GM18507 (cell line): ENCODE measurements around the gene FGD2.
A peak's percentile ranks its signal among the peaks of the same experiment; 100 is the strongest.

Experiments used
- DNase-seq: peaks from one replicate; pipeline ENCODE4 v3.0.0; 2011; ENCODE audit warnings: low read depth; ENCODE audit not compliant: insufficient read length; ENCODE audit errors: extremely low spot score
- FAIRE-seq: peaks from 2 replicates; lab custom pipeline; 2011; peaks lifted over from hg19 to GRCh38; lab: Jason Lieb, UNC

The FGD2 gene, protein sequence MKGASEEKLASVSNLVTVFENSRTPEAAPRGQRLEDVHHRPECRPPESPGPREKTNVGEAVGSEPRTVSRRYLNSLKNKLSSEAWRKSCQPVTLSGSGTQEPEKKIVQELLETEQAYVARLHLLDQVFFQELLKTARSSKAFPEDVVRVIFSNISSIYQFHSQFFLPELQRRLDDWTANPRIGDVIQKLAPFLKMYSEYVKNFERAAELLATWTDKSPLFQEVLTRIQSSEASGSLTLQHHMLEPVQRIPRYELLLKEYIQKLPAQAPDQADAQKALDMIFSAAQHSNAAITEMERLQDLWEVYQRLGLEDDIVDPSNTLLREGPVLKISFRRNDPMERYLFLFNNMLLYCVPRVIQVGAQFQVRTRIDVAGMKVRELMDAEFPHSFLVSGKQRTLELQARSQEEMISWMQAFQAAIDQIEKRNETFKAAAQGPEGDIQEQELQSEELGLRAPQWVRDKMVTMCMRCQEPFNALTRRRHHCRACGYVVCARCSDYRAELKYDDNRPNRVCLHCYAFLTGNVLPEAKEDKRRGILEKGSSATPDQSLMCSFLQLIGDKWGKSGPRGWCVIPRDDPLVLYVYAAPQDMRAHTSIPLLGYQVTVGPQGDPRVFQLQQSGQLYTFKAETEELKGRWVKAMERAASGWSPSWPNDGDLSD

DNA sequence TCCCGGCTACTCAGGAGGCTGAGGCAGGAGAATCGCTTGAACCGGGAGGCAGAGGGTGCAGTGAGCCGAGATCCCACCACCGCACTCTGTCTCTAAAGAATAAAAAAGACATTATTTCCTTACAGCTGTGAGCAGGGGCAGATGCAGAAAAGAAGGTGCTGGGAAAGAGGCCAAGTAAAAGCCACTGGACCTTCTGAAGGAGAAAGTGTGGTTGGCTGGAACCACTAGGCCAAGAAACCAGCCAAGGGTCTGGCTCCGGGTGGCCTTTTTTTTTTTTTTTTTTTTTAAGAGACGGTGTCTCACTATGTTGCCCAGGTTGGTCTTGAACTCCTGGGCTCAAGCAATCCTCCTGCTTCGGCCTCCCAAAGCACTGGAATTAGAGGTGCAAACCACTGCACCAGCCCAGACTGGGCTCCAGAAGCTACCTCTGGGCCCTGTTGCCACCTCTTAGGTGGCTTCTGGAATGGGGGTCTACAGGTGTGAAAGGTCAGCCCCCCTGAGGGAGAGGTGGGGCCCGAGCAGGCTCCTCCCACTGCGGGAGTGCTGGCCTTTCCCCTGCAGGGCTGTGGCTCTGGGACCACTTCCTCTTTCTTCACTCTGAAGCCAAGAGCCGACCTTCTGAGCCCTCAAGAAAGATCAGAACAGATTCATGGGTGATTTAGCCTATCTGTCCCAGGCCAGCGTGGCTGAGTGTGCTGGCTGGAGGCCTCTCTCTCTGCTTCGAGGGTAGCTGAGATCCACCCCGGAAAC is at the start of gene FGD2:
FGD2 (plus strand) TSS at position 595 of the 750 bp plus-strand sequence. CDS start 163 bp downstream, outside the sequence.
- DNase-seq: peak; percentile 77
- peak; percentile 90 for FAIRE-seq

GRCh38 chr6:36955671-36956445 is 49.6 kb upstream of the FGD2 start:
- no peak for DNase-seq
- no peak for FAIRE-seq

- FAIRE-seq (no peak), DNase-seq (no peak)
These were observed 49.0 kb upstream of the FGD2 start for GRCh38 chr6:36956446-36956820.

DNA sequence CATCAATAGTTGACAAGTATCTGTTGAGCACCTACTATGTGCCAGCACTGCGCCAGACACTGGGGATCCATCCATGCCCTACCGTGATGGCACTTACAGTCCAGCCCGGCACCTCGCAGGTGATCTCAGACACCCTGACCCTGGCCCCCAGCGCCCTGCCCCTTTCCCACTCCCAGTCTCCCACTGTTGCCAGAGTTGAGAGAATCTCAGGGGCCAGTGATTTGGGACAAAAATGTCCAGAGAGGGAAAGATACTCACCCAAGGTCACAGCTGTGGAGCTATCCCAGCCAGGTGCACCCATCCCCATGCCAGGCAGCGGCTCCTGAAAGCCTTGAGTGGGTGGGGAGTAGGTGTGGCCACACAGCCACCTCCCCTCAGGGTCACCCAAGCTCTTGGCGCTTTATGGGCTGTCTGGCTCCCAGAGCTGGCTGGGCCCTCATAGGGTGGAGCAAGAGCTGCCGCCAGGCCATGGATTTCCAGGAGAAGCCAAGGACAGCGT is 47.6 kb upstream of the FGD2 start:
- FAIRE-seq (no peak), DNase-seq (no peak)

DNA sequence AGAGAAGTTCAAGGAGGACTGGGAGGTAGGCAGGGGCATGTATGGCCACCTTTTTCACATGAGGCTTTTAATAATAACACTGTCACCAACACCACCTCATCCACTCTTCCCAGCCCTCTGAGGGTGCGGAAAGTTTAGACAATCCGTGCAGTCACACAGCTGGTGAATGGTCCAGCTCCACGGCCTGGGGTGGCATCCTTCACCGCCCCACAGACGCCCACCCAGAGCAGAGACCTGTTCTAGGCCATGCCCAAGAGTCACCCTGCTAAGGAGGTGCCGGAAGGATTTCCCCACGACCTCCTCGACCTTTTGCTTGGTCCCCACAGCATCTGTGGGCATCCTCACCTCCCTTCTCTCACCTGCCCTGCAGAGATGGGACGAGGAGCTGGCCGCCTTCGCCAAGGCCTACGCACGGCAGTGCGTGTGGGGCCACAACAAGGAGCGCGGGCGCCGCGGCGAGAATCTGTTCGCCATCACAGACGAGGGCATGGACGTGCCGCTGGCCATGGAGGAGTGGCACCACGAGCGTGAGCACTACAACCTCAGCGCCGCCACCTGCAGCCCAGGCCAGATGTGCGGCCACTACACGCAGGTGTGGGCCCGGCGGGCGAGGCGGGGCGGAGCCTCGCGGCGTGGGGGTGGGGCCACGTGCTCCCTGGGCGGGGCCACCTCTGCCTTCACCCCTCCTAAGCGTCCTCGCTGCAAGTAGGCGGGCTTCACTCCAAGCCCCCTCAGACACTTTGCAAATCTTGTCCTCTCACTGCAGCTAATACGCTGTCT is 46.5 kb upstream of the FGD2 start:
- FAIRE-seq: no peak
- DNase-seq: no peak

- DNase-seq: no peak
- FAIRE-seq: no peak
These were observed 45.8 kb upstream of the FGD2 start for GRCh38 chr6:36959555-36960250.

DNA sequence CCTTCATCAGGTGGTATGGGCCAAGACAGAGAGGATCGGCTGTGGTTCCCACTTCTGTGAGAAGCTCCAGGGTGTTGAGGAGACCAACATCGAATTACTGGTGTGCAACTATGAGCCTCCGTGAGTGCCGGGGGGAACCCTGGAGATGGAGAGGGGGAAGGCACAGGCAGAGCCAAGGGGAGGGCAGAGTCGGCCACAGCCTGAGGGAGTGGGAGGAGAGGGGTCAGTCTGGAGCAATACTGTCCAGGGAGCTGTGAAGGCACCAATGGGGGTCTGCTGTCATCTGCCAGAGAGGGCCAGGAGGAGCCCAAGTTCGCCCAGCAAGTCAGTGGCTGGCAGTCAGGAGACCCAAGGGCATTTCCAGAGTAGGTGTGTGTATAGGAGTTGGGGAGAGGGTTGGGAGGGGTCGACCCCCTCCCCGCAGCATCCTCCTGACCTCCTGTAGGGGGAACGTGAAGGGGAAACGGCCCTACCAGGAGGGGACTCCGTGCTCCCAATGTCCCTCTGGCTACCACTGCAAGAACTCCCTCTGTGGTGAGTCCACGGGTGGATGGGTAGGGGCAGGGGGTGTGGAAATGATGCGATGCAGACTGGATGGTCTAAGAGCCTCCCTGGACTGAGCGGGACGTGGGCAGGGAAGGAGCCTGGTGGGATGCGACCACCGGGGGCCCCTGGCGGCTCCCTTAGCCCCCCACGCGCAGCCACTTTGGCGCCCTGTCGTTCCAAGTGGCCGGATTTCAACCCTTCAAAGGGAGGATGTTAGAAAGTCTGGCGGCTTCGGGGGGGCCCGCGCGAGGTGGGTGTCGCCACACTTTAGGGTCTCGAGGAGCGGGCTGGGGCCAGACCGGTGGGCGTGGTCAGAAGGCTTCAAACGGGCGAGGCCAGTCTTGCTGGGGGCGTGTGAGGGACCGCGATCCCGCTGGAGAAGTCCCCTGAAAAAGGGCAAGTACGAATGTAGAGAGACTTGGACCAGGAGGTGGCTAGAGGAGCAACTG is 43.7 kb upstream of the FGD2 start:
- FAIRE-seq (no peak), DNase-seq (no peak)

DNA sequence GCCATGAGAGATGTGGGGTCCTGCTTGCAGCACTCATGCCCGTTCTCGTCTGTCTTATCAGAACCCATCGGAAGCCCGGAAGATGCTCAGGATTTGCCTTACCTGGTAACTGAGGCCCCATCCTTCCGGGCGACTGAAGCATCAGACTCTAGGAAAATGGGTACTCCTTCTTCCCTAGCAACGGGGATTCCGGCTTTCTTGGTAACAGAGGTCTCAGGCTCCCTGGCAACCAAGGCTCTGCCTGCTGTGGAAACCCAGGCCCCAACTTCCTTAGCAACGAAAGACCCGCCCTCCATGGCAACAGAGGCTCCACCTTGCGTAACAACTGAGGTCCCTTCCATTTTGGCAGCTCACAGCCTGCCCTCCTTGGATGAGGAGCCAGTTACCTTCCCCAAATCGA is 42.6 kb upstream of the FGD2 start:
- FAIRE-seq (no peak), DNase-seq (peak; percentile 40)

DNA sequence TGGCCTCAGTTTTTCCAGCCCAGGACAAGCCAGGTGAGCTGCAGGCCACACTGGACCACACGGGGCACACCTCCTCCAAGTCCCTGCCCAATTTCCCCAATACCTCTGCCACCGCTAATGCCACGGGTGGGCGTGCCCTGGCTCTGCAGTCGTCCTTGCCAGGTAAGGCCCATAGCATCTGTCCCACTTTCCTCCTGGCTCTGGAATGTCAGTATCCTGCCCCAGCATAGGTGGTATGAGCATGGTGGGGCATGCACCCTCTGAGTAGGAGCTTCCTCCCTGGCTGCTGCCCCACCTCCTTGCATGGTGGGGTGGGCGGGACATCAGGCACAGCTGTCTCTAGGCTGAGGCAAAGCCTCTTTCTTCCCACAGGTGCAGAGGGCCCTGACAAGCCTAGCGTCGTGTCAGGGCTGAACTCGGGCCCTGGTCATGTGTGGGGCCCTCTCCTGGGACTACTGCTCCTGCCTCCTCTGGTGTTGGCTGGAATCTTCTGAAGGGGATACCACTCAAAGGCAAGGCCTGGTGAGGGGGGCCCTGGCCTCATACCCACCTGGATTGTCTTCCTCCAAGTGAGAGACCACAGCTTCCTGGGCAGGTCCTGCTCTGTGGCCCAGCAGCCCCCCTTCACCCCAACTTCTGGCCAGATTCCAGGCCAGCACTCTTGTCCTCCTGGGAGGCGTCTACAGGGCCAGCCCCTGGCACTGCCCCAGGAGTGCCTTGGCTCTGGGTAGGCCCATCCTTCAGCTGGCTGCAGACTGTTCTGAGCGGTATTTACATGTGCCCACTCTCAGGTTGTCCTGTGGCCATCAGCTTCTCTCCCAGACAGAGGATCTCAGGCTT is 41.8 kb upstream of the FGD2 start:
- FAIRE-seq (no peak), DNase-seq (no peak)

GRCh38 chr6:36964349-36964748 is 41.1 kb upstream of the FGD2 start:
- DNase-seq (no peak), FAIRE-seq (no peak)

GRCh38 chr6:36964908-36965307 is 40.5 kb upstream of the FGD2 start:
- FAIRE-seq: no peak
- DNase-seq: no peak

GRCh38 chr6:36967301-36967700 is 38.2 kb upstream of the FGD2 start:
- FAIRE-seq: no peak
- DNase-seq: no peak

- FAIRE-seq: no peak
- DNase-seq: no peak
These were observed 37.7 kb upstream of the FGD2 start for GRCh38 chr6:36967757-36968156.

DNA sequence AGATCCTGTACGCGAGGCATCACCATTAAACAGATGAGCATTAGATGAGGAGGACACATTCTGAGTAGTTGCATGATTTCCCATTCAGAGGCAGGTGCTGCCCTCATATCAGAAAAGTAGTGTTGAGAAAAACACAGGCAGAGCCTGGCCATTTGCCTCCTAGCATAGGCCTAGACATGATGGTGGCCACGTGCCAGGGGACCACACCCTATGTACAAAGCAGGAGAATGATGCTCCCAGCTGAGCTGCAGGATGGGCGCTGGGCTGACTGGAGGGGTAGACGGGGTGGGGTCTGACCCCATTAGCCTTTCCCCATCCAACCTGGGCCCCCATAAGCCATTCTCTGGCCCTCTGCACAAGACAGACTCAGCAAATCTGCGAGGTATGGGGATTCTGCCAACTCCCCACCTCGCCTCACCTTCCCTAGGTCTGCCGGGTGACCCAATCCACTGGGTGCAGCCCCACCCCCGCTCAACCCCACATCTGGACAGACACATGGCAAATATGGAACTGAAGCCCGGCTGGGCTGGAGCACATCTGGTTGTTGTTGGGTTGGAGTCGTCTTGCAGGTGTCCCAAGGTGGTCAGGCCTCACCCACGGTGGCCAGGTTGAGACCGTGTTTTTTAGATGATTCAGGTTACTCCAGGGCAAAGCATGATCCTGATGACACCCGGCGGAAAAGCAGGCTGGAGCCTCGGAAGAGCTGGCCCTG is 37.0 kb upstream of the FGD2 start:
- no peak for FAIRE-seq
- no peak for DNase-seq

DNA sequence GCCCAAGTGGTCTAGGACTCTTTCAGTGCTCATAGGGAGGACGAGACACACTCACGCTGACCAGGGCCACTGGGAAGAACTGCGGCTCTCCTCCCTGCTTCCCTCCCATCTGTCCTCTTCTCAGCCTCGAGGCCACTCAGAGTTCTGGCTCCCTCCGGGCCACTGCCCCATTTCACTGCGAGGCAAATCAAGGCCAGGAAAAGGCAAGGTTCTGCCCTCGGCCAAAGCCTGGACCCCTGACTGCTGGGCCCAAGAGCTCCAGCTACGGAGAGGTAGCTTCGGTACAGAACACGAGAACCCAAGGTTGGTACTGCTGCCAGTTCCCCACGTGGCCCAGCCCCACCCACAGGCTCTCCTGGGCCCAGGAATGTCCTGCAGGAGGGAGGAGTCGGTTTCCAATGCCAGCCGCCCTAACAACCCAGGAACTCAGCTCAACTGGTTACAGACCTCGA is 36.2 kb upstream of the FGD2 start:
- DNase-seq: no peak
- no peak for FAIRE-seq
